K562 (cell line): ENCODE data around the gene TTC6. TPM values are rescaled to one million over a fixed set of nuclear protein-coding genes. Genes with fewer than 3 reads are reported as not detected.

ENCODE experiments used
- CHAMP1 ChIP-seq: fragments of 450-650 bp; IDR thresholded peaks from 2 replicates; pipeline ENCODE4 v1.6.1; 2016; ENCODE audit warnings: mild to moderate bottlenecking
- HIVEP1 ChIP-seq: fragments of 250-450 bp; sonication (Bioruptor Pico); IDR thresholded peaks from 2 replicates; pipeline ENCODE4 v1.4.0; 2020; ENCODE audit warnings: mild to moderate bottlenecking
- MIER1 ChIP-seq: fragments of 450-650 bp; IDR thresholded peaks from 2 replicates; pipeline ENCODE4 v1.6.1; 2016; ENCODE audit warnings: antibody characterized with exemption, mild to moderate bottlenecking, low read depth
- RFX1 ChIP-seq: fragments of 450-650 bp; IDR thresholded peaks from 2 replicates; pipeline ENCODE4 v1.6.1; 2016; ENCODE audit warnings: mild to moderate bottlenecking, moderate library complexity
- ZNF175 ChIP-seq: fragments of 200-800 bp; sonication (Bioruptor generic); IDR thresholded peaks from 2 replicates; pipeline ENCODE4 v1.6.1; 2016; ENCODE audit warnings: low read depth, mild to moderate bottlenecking, missing genetic modification characterization, missing compliant biosample characterization
- polyA plus RNA-seq, 8 experiments: library from polyadenylated mRNA; depleted of rRNA in 4 of 8; stranded (reverse) in 5 of 8; unstranded in 3 of 8; fragments of >200 nt; fragmentation: Nextera tagmentation in 2 of 8; fragmentation: Illumina TruSeq in 1 of 8; extraction: Ambion mirVana in 2 of 8; extraction: Trizol in 1 of 8; gene quantifications; 2 replicates each; pipeline versions ENCODE4 v1.2.1 to v1.2.3, GENCODE V29; 2011 to 2014; ENCODE audit warnings: inconsistent platforms in 1 of 8, missing spikeins in 1 of 8
- total RNA-seq, 7 experiments: library from RNA; depleted of rRNA in 6 of 7; stranded (reverse); fragments of >200 nt in 6 of 7; fragmentation: Illumina TruSeq in 2 of 7; extraction: Trizol in 2 of 7; gene quantifications; 2 replicates each; pipeline versions ENCODE4 v1.2.1 to v1.2.3, GENCODE V29; 2011 to 2021; ENCODE audit warnings: low replicate concordance in 1 of 7
- TF ChIP-seq, protein P1 (sequence below): fragments of 450-650 bp; formaldehyde crosslinking; IDR thresholded peaks from 2 replicates; pipeline ENCODE4 v1.4.0; 2020; ENCODE audit warnings: mild to moderate bottlenecking, mixed read lengths

Gene TTC6
- total and polyA plus RNA-seq, 9 of the 15 experiments (the other 6 are each of a cell fraction or from before 2014, with no cell fraction given): 0.04 to 0.23 (median 0.08) TPM; not detected in 5

DNA sequence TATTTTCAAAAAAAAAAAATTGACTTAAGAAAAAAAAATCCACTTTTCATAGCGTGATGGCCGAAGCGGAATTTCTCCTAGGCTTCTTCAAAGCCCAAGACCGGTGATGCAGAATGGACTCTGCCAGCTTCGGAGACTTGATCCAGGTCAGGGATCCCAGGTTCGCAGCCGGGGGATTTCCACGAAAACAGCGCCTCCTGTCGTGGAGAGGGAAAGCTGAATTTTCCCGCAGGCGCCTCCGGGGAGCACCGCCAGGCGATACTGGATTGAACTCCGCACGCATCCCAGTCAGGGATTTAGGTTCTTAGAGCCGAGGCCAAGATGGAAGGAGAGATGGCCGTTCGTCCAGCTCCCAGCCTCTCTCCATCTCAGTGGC is 2.1 kb downstream of the TTC6 start (continued):
- no peak for TF ChIP-seq CHAMP1
- TF ChIP-seq, protein P1, sequence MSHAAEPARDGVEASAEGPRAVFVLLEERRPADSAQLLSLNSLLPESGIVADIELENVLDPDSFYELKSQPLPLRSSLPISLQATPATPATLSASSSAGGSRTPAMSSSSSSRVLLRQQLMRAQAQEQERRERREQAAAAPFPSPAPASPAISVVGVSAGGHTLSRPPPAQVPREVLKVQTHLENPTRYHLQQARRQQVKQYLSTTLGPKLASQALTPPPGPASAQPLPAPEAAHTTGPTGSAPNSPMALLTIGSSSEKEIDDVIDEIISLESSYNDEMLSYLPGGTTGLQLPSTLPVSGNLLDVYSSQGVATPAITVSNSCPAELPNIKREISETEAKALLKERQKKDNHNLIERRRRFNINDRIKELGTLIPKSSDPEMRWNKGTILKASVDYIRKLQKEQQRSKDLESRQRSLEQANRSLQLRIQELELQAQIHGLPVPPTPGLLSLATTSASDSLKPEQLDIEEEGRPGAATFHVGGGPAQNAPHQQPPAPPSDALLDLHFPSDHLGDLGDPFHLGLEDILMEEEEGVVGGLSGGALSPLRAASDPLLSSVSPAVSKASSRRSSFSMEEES (CRISPR knock-in tag): no peak
- no peak for TF ChIP-seq MIER1
- no peak for TF ChIP-seq HIVEP1 (CRISPR knock-in tag)
- no peak for TF ChIP-seq RFX1
- TF ChIP-seq ZNF175: no peak
